Measurements from ENCODE around the gene RHOXF1.

DNA sequence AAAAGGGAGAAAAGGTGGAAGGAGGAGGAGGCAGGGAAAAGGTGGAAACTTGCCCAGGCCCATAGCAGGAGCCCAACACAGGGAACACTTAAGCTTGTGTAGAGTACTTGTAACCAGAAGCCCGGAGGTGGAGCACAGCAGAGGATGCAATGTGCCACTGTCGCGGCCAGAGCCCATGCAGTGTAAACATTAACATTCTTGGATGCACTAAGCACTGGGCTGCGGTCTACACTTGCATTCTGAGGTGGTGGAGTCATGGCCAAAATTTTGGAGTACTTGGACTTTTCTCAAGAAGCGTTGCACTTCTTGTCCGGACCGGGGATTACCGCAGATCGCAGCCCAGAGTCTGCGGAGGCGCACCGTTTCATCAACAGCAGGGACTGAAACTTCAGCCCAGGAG is 4.5 kb upstream of the RHOXF1 start:
- TF ChIP-seq, protein P1, sequence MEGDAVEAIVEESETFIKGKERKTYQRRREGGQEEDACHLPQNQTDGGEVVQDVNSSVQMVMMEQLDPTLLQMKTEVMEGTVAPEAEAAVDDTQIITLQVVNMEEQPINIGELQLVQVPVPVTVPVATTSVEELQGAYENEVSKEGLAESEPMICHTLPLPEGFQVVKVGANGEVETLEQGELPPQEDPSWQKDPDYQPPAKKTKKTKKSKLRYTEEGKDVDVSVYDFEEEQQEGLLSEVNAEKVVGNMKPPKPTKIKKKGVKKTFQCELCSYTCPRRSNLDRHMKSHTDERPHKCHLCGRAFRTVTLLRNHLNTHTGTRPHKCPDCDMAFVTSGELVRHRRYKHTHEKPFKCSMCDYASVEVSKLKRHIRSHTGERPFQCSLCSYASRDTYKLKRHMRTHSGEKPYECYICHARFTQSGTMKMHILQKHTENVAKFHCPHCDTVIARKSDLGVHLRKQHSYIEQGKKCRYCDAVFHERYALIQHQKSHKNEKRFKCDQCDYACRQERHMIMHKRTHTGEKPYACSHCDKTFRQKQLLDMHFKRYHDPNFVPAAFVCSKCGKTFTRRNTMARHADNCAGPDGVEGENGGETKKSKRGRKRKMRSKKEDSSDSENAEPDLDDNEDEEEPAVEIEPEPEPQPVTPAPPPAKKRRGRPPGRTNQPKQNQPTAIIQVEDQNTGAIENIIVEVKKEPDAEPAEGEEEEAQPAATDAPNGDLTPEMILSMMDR (IDR thresholded peaks at IDR 0.05), result no peak
- no peak for TF ChIP-seq POLR2A (IDR thresholded peaks at IDR 0.05)
